ENCODE results near the gene ALOXE3.
"Not testable (repeated sequence)": the region's sequence is repeated elsewhere in the genome, so short reads cannot be mapped to it uniquely, and the experiment has no call there.

Gene ALOXE3

DNA sequence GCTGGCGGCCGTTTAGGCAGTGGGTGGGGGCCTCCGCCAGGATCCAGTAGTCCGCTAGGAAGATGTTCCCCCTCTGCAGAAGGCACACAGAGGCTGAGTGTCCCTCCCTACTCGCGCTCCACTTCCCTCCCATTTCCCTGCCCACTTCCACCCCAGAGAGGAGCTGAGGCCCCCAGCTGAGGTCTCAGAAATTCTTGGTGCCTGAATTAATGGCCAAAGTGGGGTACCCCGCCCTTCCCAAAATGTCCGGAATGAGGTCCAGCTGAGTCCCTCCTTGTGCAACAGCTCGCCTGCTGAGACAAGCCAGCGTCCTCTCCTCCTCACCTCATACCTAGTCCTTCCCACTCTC is 7.9 kb downstream of the ALOXE3 start:
- TF ChIP-seq, protein P1, sequence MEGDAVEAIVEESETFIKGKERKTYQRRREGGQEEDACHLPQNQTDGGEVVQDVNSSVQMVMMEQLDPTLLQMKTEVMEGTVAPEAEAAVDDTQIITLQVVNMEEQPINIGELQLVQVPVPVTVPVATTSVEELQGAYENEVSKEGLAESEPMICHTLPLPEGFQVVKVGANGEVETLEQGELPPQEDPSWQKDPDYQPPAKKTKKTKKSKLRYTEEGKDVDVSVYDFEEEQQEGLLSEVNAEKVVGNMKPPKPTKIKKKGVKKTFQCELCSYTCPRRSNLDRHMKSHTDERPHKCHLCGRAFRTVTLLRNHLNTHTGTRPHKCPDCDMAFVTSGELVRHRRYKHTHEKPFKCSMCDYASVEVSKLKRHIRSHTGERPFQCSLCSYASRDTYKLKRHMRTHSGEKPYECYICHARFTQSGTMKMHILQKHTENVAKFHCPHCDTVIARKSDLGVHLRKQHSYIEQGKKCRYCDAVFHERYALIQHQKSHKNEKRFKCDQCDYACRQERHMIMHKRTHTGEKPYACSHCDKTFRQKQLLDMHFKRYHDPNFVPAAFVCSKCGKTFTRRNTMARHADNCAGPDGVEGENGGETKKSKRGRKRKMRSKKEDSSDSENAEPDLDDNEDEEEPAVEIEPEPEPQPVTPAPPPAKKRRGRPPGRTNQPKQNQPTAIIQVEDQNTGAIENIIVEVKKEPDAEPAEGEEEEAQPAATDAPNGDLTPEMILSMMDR (IDR thresholded peaks at IDR 0.05): peak; percentile 64
- no peak for TF ChIP-seq ZFX (IDR thresholded peaks at IDR 0.05; ENCODE audit: borderline replicate concordance)

DNA sequence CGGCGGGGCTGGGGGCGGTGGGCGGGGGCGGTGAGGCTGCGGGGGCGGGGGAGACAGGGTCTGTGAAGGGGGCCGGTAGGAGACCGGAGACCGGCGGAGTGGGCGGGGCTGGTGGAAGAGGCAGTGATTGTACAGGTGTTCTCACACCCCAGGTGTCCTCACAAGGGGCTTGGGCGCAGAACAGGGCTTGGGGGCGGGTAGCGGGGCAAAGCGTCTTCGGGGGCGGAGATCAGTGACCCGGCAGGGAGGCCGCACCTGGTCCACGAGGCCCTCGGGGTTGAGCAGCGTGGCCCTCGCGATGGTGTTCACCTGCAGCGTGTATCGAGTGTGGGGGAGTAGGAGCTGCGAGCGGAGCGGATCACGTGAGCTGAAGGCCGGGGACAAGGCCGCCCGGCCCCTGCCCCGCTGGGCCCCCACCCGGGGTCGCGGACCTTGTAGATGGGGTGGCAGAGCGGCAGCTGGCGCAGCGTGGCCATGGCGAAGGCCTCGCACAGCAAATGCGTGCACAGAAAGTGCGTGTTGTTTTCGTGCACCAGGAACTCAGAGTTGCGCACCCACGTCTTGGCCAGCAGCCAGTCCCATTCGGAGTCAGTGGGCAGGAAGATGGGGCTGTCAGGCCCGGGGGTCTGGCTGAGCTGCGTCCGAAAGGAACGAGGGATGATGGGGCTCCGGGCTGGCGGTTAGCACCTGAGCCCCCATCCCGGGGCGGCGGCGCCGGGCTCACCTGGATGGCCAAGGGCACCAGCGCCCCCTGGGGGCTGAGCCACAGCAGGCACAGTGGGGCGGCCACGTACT is 8.5 kb downstream of the ALOXE3 start:
- peak overlapping the region; percentile 25; the same call in 1 of the 2 replicates for H3K27ac ChIP-seq
- TF ChIP-seq, protein P1 (IDR thresholded peaks at IDR 0.05): peak; percentile 98
- no peak for TF ChIP-seq ZFX (IDR thresholded peaks at IDR 0.05; ENCODE audit: borderline replicate concordance)

More for the DNA sequence above, 7.9 kb downstream of the ALOXE3 start:
- no peak overlapping the region for H3K27ac ChIP-seq

DNA sequence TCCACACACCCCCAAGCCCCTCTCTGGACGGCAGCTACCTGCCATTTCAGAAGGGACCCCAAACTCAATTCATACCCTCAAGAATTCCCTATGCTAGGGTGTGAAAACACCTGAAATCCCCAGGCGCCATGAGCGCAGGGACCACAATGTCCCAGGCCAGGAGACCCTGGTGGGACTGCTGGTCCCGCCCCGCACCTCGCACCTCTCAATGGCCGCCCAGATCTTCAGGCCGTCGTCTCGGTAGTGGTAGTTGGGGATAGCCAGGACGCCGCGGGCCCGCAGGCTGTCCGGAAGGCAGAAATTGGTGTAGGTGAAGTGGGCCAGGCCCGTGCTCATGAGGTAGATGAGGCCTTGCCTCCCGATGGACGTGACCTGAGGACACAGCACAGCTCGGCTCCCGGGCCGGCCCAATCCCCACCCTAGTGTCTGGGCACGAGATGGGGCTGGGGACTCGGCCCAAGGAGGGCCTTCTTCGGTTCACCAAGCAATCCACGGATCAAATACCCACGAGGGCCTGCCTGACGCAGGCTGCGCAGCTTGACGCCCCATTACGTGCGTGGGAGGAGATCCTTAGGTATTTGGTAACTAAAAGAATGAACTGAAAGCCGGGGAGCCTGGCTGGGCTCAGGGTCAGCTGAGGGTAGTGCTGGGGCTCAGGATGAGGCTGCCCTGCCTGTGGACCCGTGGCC is 9.2 kb downstream of the ALOXE3 start:
- H3K27ac ChIP-seq: no peak overlapping the region
- TF ChIP-seq, protein P1 (IDR thresholded peaks at IDR 0.05): no peak
- no peak for TF ChIP-seq ZFX (IDR thresholded peaks at IDR 0.05; ENCODE audit: borderline replicate concordance)

DNA sequence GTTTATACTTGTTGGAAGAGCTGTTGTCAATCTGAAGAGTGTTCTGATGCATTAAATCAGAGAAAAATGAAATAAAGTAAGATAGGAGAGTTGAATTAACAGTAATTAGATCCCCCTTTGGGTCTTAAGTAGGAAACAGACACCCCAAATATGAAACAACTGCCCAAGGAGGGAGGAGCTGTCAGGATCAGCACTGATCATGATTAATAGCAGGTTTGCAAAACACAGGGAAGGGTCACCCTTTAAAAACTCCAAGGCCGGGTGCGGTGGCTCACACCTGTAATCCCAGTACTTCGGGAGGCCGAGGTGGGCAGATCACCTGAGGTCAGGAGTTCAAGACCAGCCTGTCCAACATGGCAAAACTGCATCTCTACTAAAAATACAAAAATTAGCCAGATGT is 11.3 kb downstream of the ALOXE3 start:
- H3K27ac ChIP-seq: not testable (repeated sequence)

DNA sequence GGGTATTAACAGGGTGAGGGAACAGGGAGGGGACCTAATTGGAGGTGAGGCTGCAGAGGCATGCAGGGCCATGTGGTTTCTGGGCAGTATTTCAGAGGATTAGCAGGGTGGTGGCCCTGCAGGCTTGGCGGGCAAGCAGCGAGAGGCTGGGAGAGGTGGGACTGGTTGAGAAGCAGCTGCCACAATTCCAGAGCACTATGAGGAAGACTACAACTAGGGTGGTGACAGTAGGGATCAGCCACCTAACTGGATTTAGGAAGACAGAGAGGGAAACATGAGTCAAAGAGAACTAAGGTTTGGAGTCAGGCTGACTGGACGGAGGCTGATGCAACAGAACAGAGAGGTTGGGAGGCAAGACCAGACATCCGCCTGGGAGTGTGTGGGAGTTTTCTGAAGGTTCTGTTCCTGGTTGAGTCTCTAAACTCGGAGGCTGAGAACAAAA is 12.3 kb downstream of the ALOXE3 start:
- no peak overlapping the region for H3K27ac ChIP-seq
- TF ChIP-seq ZFX (IDR thresholded peaks at IDR 0.05; ENCODE audit: borderline replicate concordance): no peak
- TF ChIP-seq, protein P1 (IDR thresholded peaks at IDR 0.05): no peak

DNA sequence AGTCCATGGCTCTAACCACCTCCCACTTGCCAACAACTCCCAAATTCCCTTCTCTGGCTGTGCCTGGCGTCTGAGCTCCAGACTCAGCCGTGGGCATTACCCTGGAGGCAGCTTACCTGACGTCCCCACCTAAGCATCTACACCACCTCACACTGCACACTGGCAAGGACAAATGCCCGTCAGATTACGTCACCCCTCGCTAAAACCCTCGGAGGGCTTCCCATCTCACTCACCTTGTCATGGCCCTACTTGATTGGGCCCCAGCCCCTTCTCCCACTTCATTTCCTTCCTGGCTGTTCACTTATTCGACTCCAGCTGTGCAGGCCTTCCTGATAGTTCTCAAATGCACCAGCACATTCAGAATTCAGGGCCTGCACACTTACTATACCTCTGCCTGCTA is 13.4 kb downstream of the ALOXE3 start:
- TF ChIP-seq ZFX (IDR thresholded peaks at IDR 0.05; ENCODE audit: borderline replicate concordance): no peak
- TF ChIP-seq, protein P1 (IDR thresholded peaks at IDR 0.05): no peak
- no peak overlapping the region for H3K27ac ChIP-seq

DNA sequence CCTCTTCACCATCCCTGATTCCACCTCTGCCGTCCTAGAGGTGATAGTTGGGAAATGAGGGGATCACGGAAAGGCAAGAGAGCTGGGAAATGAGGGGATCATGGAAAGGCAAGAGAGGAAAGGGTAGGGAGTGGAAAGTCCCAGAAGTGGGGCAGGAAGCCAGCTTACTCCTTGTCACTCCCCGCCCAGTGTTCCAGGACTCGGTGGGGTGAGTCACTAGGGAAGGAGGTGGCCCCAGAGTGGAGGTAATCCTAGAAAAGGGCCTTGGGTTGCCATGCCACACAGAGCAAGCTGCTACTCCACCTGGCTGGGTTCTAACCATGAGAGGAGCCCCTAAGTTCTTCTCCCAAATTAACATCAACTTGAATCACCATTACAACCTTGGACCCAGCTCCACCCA is 14.8 kb downstream of the ALOXE3 start:
- no peak for TF ChIP-seq ZFX (IDR thresholded peaks at IDR 0.05; ENCODE audit: borderline replicate concordance)
- TF ChIP-seq, protein P1 (IDR thresholded peaks at IDR 0.05): no peak
- no peak overlapping the region for H3K27ac ChIP-seq

All from 22Rv1 (cell line).